ENCODE results near the gene GRIFIN.

GRIFIN gene

GRCh38 chr7:2432910-2433712 lies 43.1 kb downstream of the GRIFIN start:
- no peak for DNase-seq (ENCODE audit: low spot score)

GRCh38 chr7:2431260-2431867 lies 44.8 kb downstream of the GRIFIN start:
- peak; percentile 43 for DNase-seq (ENCODE audit: low spot score)

- no peak for DNase-seq (ENCODE audit: low spot score)
Measured at GRCh38 chr7:2425749-2426148, 50.4 kb downstream of the GRIFIN start.
